Iris pigment epithelial cell (primary cell): ENCODE results near the gene NPL.

ENCODE experiments used
- DNase-seq: peaks from one replicate; pipeline ENCODE4 v3.0.0-alpha.2; 2011; ENCODE audit warnings: low read depth

Gene NPL

GRCh38 chr1:182816863-182817262, 27.3 kb downstream of the NPL start:
- DNase-seq: no peak

DNA sequence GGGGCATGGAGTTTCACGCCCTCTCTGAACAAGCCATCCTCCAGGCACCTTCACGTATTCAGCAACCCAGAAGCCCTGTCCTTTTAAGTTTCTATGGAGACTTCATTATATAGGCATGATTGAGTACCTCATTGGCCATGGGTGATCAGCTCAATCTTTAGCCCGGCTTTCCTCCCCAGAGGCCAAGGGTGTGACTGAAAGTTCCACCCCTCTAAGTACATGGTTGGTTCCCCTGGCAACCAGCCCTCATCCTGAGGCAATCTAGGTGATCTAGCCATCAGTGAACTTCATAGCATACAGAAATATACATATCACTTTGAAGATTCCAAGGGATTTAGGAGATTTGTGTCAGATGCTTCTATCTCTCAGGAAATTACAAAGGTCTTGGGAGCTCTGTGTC, 28.2 kb downstream of the NPL start:
- DNase-seq: no peak

GRCh38 chr1:182823220-182823619, 33.6 kb downstream of the NPL start:
- DNase-seq: no peak

DNA sequence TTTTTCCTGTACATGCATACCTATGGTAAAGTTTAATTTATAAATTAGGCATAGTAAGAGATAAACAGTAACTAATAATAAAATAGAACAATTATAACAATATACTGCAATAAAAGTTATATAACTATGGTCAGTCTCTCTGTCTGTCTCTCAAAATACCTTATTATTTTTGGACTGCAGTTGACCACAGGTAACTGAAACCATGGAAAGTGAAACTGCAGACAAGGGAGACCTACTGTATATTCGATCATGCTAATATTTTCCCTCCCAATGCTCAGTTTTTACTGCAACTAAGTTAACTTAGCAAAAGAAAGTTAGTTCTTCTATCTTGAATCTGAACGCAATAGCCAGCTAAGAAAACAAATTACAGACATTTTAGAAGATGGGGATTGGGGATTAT, 37.3 kb downstream of the NPL start:
- DNase-seq: no peak

DNA sequence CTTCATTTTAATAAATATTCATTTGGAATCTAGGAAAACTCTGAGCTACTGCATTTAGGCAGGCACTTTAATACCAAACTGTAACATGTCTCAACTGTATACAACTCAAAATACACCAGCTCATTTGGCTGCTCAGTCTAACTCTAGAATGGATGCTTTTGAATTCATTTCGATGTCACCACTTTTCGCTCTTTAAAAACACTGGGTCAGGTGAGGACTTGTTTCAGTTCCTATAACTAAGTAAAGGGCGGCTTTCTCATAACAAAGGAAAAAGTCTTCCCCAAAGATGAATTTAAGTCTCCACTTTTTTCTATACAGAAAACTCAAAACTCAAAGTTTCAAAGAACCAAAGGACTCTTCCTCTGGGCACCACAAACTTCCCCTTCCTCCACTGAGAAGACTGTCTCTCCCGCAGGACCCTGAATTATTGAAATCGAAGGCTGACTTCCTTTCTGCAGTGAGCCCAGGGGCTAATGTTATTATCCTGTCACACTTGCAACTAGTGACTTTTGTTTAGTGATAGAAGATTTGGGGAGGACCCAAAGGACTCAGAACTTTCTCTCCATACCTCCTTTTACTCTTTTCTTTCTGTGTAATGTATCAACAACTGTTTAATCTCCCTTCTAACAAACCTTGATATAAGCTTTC, 39.8 kb downstream of the NPL start:
- DNase-seq: no peak

DNA sequence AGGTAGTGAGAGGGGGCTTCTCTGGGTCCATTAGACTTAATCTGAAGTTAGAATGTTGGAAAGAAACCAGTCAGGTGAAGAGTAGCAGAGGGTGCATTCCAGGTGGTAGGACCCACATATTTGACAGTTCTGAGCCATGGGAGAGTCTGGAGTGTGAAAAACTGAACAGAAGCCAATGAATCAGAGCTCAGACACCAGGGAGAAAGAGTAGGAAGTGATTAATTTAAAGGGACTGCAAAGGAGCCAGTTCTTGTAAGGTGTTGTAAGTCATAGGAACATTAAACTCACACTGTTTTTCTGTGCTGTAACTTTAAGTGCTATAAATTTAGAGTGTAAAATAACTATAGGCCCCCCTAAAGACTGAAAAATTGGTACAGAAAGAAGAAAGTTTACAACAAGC, 43.7 kb downstream of the NPL start:
- peak; percentile 56 for DNase-seq

- no peak for DNase-seq
Observed at GRCh38 chr1:182834326-182834725, 44.8 kb downstream of the NPL start.

- no peak for DNase-seq
Observed at GRCh38 chr1:182835806-182836205, 46.2 kb downstream of the NPL start.

- peak; percentile 81 for DNase-seq
Observed at GRCh38 chr1:182839209-182840066, 49.9 kb downstream of the NPL start, which contains the start of gene DHX9. TSS of gene DHX9 (plus strand) at chr1:182839347. CDS start at chr1:182842567, 3,220 bp downstream.

DNA sequence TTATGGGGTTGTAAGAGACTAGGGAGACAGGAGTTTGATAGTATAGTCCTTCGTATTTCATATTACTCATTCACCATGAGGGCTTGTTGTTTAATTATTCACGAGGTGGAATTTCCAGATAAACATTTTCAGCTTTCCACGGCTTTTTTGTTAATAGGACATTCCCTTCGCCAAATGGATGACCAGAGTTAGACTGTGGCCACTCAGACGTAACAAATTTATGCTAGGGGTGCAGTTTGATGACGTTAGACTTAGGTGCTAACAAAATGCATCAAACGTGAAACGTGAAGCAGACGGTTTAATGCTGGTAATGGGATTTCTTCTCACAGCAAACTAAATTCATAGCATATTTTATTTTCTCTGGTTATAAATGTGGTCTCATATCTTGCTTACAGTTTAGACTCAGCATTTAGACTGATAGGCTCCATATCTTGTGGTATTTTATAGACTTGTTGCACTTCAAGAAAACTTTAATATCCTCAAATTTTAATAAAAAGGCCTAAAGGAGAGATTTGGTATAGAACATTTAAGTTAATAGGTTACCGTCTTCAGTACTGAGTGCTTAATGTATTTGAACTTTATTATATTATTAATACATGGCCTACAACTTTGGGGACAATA, 51.9 kb downstream of the NPL start:
- DNase-seq: peak; percentile 50

DNA sequence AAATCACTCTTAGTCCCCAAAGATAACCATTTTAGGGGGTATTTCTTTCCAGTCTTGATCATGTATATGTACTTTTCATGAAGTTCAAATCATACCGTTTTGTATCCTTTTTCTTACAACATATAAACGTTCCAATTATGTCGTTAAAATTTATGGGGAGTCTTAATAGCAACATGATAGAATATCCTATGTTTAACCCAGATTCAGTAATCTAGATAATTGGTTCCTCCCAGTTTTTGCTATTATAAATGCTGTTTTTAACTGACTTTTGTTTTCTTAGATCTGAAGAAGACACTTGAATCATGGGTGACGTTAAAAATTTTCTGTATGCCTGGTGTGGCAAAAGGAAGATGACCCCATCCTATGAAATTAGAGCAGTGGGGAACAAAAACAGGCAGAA, 52.7 kb downstream of the NPL start:
- no peak for DNase-seq

DNA sequence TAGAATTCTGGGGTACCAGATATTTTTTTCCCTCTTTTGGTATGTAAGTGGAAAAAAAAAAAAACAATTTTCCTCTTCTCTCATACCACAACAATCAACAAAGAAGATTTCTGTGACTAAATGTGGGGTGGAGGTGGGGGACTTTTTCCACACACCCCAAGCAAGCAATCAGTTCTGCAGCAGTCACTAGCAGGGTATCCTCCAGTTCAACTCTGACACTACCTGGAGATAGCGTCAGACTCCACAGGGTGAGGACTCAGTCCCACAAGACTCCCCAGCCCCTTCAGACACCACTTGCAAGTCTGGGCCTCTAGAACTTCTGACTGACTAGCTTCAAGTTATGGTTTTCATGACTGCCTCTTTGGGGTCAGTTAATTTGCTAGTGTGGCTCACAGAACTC, 55.8 kb downstream of the NPL start:
- no peak for DNase-seq

GRCh38 chr1:182845894-182846293, 56.3 kb downstream of the NPL start:
- DNase-seq: no peak

GRCh38 chr1:182847105-182847504, 57.5 kb downstream of the NPL start:
- no peak for DNase-seq

DNA sequence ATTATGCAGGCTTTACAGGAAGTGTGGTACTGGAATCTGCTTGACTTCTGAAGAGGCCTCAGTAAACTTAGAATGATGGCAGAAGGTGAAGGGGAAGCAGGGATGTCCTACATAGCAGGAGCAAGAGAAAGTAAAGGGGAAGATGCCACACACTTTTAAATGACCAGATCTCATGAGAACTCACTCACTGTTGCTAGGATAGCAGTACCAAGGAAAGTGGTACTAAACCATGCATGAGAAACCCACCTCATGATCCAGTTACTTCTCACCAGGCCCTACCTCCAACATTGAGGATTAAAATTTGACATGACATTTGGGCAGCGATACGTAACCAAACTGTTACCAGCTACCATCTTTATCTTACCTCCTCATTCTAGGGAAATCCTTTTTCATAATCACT, 59.2 kb downstream of the NPL start:
- DNase-seq: no peak

- no peak for DNase-seq
Observed at GRCh38 chr1:182850319-182850718, 60.7 kb downstream of the NPL start.

- no peak for DNase-seq
Observed at GRCh38 chr1:182851825-182852224, 62.3 kb downstream of the NPL start.

DNA sequence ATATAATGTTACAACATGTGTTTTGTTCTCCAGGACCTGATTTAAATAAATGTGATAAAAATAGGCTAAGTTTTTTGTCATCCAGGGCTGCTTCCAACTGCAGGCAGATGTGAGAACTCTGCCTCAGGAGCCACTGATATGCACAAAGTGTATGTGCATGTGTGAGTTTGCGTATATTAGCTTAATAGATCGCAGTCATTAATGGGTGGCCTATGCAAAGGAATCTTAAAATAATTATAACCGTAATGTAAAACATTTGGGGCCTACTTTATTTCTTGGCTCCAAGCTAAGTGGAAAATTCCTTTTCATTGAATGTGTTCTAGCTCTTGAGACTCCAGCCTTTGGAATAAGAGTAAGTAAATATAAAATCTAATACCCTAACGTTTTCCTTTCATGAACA, 66.3 kb downstream of the NPL start:
- DNase-seq: no peak

DNA sequence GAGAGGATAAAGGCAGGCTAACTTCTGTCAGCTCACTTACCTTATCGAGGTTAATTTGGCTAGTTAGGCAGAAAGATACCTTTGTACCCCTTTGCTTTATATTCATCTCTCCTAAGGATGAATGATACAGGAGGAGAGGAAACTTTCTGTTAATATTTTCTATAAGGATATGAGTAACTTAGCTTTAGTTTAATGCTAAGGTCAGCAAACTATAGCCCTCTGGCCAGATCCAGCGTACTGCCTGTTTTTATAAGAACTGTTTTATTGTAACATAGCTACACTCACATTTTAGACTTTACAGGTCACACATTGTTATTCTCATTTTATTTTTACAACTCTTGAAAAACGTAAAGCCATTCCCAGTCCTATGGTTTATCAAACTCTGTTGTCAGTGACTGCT, 67.6 kb downstream of the NPL start:
- DNase-seq: no peak

- DNase-seq: no peak
Observed at GRCh38 chr1:182860658-182861057, 71.1 kb downstream of the NPL start.

- peak; percentile 71 for DNase-seq
Observed at GRCh38 chr1:182861994-182862393, 72.4 kb downstream of the NPL start.

GRCh38 chr1:182862827-182863226, 73.3 kb downstream of the NPL start:
- no peak for DNase-seq

- DNase-seq: no peak
Observed at GRCh38 chr1:182863940-182864339, 74.4 kb downstream of the NPL start.
